ENCODE data around the gene CBX4. TPM values are rescaled to one million over a fixed set of nuclear protein-coding genes. Genes with fewer than 3 reads are reported as not detected.
A peak's percentile ranks its signal among the peaks of the same experiment; 100 is the strongest.

Gene CBX4
- total and polyA plus RNA-seq, 7 donors = 3.5 to 14.2 (median 7.6) TPM

DNA sequence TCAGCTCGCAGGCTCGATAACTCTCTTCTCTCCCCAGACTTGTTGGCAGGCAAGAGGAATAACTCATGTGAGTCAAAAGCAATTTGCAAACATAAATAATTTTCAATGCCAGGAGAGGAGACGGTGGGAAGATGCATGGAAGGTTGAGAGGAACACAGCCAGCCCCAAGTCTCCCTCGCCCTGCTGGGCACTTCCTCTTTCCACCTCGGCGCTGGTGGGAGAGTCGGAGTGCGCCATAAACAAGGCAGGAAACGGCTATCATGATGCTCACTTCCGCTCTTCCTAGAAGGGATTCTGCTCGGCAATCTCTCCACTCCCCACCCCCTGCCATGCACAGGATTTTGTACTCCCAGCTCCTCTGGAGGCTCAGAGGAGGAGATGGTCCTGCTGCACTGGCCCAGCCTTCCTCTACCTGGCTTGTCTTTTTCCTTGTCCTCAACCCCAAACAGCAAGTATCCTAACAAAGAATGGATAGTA lies 13.0 kb downstream of the CBX4 start:
- 43 to 65% methylated on average over 11 of the region's 11 CpGs for WGBS, 2 donors
- Histone ChIP-seq H3K27ac (no peak overlapping the region), H3K27me3 (peaks cover 0 to 21% (median 0%) of the 10 kb centered on the region in 3 donors), H3K4me1 (peaks cover 0 to 13% (median 4%) of the 10 kb centered on the region in 4 donors), H3K4me3 (no peak overlapping the region), H3K36me3 (no peaks in the 10 kb centered on the region), H3K9me3 (no peaks in the 10 kb centered on the region)
- peak; percentile 68 for DNase-seq
- intact Hi-C loops (cut with DNase I) = no loop called here
- TF ChIP-seq EP300 (IDR thresholded peaks at IDR 0.05) = no peak
- TF ChIP-seq POLR2AphosphoS5 (IDR thresholded peaks at IDR 0.05) = no peak
- no peak for TF ChIP-seq POLR2A (IDR thresholded peaks at IDR 0.05)
- TF ChIP-seq CTCF (IDR thresholded peaks at IDR 0.05) = no peak

- no peaks in the 10 kb centered on the region for H3K9me3 ChIP-seq
Observed at GRCh38 chr17:79825580-79825921, 13.7 kb downstream of the CBX4 start.

DNA sequence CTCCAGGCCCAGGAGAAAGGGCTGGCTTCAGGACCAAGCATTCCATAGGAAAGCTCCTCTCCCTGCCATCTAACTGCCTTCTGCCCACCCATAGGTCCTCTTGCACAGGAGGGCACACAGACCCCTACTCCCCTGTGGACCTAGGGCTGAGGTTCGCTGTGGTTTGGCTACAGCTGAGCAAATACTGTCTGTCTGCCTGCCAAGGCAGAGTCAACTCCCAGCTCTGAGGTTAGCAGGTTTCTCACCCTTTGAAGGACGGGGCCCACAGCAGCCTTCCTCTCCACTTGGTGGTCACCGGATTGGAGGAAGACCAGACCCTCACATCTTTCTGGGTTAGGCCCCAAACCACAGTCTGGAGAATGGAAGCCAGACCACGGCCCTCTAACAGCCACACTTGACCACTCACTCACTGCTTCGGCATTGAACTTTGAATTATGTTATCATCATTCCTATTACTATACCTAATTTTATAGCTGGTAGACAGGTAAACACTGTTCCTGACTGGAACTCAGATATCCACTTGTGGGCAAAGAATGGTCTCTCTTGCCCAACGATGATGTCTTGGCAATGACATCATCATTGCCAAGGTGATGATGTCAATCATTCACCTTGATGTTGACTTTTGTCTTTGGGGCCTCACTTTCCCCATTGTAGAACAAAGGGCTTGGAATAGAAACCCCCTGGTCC lies 14.2 kb downstream of the CBX4 start:
- peaks cover 0 to 10% (median 3%) of the 10 kb centered on the region in 4 donors for H3K4me1 ChIP-seq
- no peak overlapping the region for H3K4me3 ChIP-seq
- no peaks in the 10 kb centered on the region for H3K36me3 ChIP-seq
- WGBS, 2 donors = 70 to 81% methylated on average over 6 of the region's 6 CpGs
- H3K9me3 ChIP-seq = no peaks in the 10 kb centered on the region
- DNase-seq = no peak
- no peak overlapping the region for H3K27ac ChIP-seq
- no peak for TF ChIP-seq POLR2AphosphoS5 (IDR thresholded peaks at IDR 0.05)
- H3K27me3 ChIP-seq = peaks cover 0 to 21% (median 0%) of the 10 kb centered on the region in 3 donors
- intact Hi-C loops (cut with DNase I) = no loop called here

More at GRCh38 chr17:79825580-79825921, 13.7 kb downstream of the CBX4 start:
- H3K4me1 ChIP-seq = peaks cover 0 to 10% (median 3%) of the 10 kb centered on the region in 4 donors
- TF ChIP-seq CTCF (IDR thresholded peaks at IDR 0.05) = no peak
- TF ChIP-seq EP300 (IDR thresholded peaks at IDR 0.05) = no peak
- no peak for TF ChIP-seq POLR2AphosphoS5 (IDR thresholded peaks at IDR 0.05)
- no peak for TF ChIP-seq POLR2A (IDR thresholded peaks at IDR 0.05)
- DNase-seq = no peak
- H3K4me3 ChIP-seq = no peak overlapping the region
- H3K36me3 ChIP-seq = no peaks in the 10 kb centered on the region
- 95 to 96% methylated on average over 5 of the region's 5 CpGs for WGBS, 2 donors
- H3K27ac ChIP-seq = no peak overlapping the region
- intact Hi-C loops (cut with DNase I) = no loop called here
- H3K27me3 ChIP-seq = peaks cover 0 to 21% (median 0%) of the 10 kb centered on the region in 3 donors

DNA sequence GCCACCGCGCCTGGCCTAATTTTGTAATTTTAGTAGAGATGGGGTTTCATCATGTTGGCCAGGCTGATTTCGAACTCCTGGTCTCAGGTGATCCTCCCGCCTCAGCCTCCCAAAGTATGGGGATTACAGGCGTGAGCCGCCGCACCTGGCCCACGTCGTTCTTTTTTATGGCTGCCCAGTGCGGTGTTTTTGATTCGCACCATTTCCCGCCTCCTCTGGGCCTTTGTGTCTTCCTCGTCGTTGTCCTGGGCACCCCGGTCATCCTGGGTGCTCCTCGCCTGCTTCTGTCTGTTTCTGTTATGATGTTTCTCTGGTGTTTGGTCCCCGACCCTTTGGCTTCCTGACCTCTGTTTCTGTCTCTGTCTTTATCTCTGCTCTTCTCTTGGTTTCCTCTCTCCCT lies 15.0 kb downstream of the CBX4 start:
- TF ChIP-seq POLR2AphosphoS5 (IDR thresholded peaks at IDR 0.05) (no peak), EP300 (IDR thresholded peaks at IDR 0.05) (no peak), POLR2A (IDR thresholded peaks at IDR 0.05) (no peak), CTCF (IDR thresholded peaks at IDR 0.05) (no peak)
- Histone ChIP-seq H3K36me3 (no peaks in the 10 kb centered on the region), H3K9me3 (no peaks in the 10 kb centered on the region), H3K27ac (no peak overlapping the region), H3K4me1 (peaks cover 0 to 10% (median 3%) of the 10 kb centered on the region in 4 donors), H3K27me3 (peaks cover 0 to 21% (median 0%) of the 10 kb centered on the region in 3 donors), H3K4me3 (no peak overlapping the region)
- intact Hi-C loops (cut with DNase I) = no loop called here
- DNase-seq = no peak
- 93 to 95% methylated on average over 17 of the region's 17 CpGs for WGBS, 2 donors

DNA sequence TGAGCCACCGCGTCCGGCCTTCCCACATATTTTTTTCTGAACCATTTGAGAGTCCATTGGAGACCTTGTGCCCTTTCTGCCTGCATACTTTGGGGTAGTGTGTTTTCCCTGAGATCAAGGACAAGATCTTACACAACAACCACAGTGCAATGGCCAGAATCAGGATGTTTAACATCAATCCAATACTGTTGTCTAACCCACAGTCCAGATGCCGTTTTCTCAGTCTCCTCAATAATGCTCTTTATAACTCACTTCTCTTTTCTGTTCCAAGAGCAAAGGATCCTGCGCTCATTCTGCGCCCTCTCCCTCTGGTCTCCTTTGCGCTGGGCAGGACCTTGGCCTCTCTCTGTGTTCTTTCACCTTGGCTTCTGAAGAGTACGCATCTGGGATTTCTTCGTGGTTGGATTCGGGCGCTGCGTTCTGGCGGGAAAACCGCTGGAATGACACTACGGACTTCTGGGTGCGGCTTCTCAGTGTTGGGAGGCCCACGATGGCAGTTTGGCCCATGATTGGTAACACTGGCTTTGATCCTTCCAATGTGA lies 16.6 kb downstream of the CBX4 start:
- H3K4me1 ChIP-seq = peaks cover 0 to 10% (median 3%) of the 10 kb centered on the region in 4 donors
- no peak for DNase-seq
- intact Hi-C loops (cut with DNase I) = no loop called here
- TF ChIP-seq POLR2A (IDR thresholded peaks at IDR 0.05) (no peak), CTCF (IDR thresholded peaks at IDR 0.05) (no peak)
- no peaks in the 10 kb centered on the region for H3K9me3 ChIP-seq
- H3K27ac ChIP-seq = no peak overlapping the region
- peaks cover 0 to 21% (median 0%) of the 10 kb centered on the region in 3 donors for H3K27me3 ChIP-seq
- H3K36me3 ChIP-seq = no peaks in the 10 kb centered on the region
- 94 to 95% methylated on average over 17 of the region's 17 CpGs for WGBS, 2 donors
- H3K4me3 ChIP-seq = no peak overlapping the region
